Measurements from ENCODE around the gene OR52E2. TPM values are rescaled to one million over a fixed set of nuclear protein-coding genes. Genes with fewer than 3 reads are reported as not detected.
A peak's percentile ranks its signal among the peaks of the same experiment; 100 is the strongest.

Gene OR52E2
- total RNA-seq, 1 donor from 2014 or later = not detected

- intact Hi-C loops (cut with DNase I) = no loop called here
- no peak for ATAC-seq
- DNase-seq (ENCODE audit: missing footprints) = no peak
Measured at GRCh38 chr11:5037926-5038325, 21.5 kb downstream of the OR52E2 start.

- intact Hi-C loops (cut with DNase I) = no loop called here
- DNase-seq (ENCODE audit: missing footprints) (no peak), ATAC-seq (no peak)
Measured at GRCh38 chr11:5036669-5037068, 22.8 kb downstream of the OR52E2 start.

- peak; percentile 67 for ATAC-seq
- DNase-seq (ENCODE audit: missing footprints) = no peak
- intact Hi-C loops (cut with DNase I) = no loop called here
Measured at GRCh38 chr11:5021996-5022395, 37.4 kb downstream of the OR52E2 start.

- DNase-seq (ENCODE audit: missing footprints) (no peak), ATAC-seq (no peak)
- intact Hi-C loops (cut with DNase I) = no loop called here
Measured at GRCh38 chr11:5013012-5013411, 46.4 kb downstream of the OR52E2 start.

GRCh38 chr11:5011254-5011653 lies 48.2 kb downstream of the OR52E2 start:
- intact Hi-C loops (cut with DNase I) = no loop called here
- DNase-seq (ENCODE audit: missing footprints) = no peak
- no peak for ATAC-seq

Other genes starting within 250 kb of the OR52E2 start
- not detected for gene OR51F2, start 238.3 kb downstream of the OR52E2 start, total RNA-seq
- not detected for gene OR51S1, start 210.4 kb downstream of the OR52E2 start, total RNA-seq
- gene OR51T1, start 177.7 kb downstream of the OR52E2 start, total RNA-seq = not detected
- gene OR51A7, start 155.8 kb downstream of the OR52E2 start, total RNA-seq = not detected
- not detected for gene OR51G2, start 140.3 kb downstream of the OR52E2 start, total RNA-seq
- not detected for gene OR51G1, start 135.3 kb downstream of the OR52E2 start, total RNA-seq
- gene OR51A4, start 112.0 kb downstream of the OR52E2 start, total RNA-seq = not detected
- not detected for gene OR51A2, start 103.9 kb downstream of the OR52E2 start, total RNA-seq
- not detected for gene OR51L1, start 64.8 kb downstream of the OR52E2 start, total RNA-seq
- not detected for gene OR52J3, start 13.1 kb downstream of the OR52E2 start, total RNA-seq
- not detected for gene OR52E1, start 9.9 kb upstream of the OR52E2 start, total RNA-seq
- not detected for gene OR52A5, start 78.7 kb upstream of the OR52E2 start, total RNA-seq
- not detected for gene OR52A1, start 95.1 kb upstream of the OR52E2 start, total RNA-seq
- gene OR51V1, start 141.1 kb upstream of the OR52E2 start, total RNA-seq = not detected
- 140 TPM for gene HBB, start 167.4 kb upstream of the OR52E2 start, total RNA-seq
- not detected for gene HBD, start 174.9 kb upstream of the OR52E2 start, total RNA-seq
- gene HBG1, start 190.2 kb upstream of the OR52E2 start, total RNA-seq = not detected
- gene HBG2, start 195.2 kb upstream of the OR52E2 start, total RNA-seq = not detected
- gene HBE1, start 210.3 kb upstream of the OR52E2 start, total RNA-seq = not detected
- gene OR51B4, start 242.3 kb upstream of the OR52E2 start, total RNA-seq = not detected

All from Right ventricle myocardium inferior (tissue), 1 donor.